Omental fat pad (tissue), 4 donors: ENCODE measurements around the gene LGR6. TPM values are rescaled to one million over a fixed set of nuclear protein-coding genes. Genes with fewer than 3 reads are reported as not detected.

Experiments used
- ATAC-seq: fragments of 150-250 bp; one replicate; pipeline ENCODE4 v1.9.1; 2016; ENCODE audit warnings: mild to moderate bottlenecking, moderate library complexity; ENCODE audit not compliant: low FRiP score
- DNase-seq: peaks from one replicate; pipeline ENCODE4 v3.0.0-alpha.2; 2019; ENCODE audit warnings: low spot score
- CTCF ChIP-seq, 3 donors: fragments of 450-650 bp; IDR thresholded peaks; one replicate each; pipeline ENCODE4 v1.5.1; 2016 to 2017; ENCODE audit warnings: antibody characterized with exemption in 3 of 3, mild to moderate bottlenecking in 3 of 3, moderate library complexity in 2 of 3
- total RNA-seq, 4 donors: library from RNA; depleted of rRNA; stranded (reverse); fragments of >200 nt; gene quantifications; one replicate each; pipeline ENCODE4 v1.1.0, GENCODE V29; 2016

LGR6 gene
- total RNA-seq, 4 donors from 2014 or later: 0.28 to 0.32 TPM; not detected in 2

- peak; percentile 41 for ATAC-seq
- TF ChIP-seq CTCF (IDR thresholded peaks at IDR 0.05): no peak
- no peak for DNase-seq
These were observed 171.7 kb downstream of the LGR6 start for GRCh38 chr1:202365092-202365815.

- DNase-seq: no peak
- no peak for TF ChIP-seq CTCF (IDR thresholded peaks at IDR 0.05)
- no peak for ATAC-seq
These were observed 173.7 kb downstream of the LGR6 start for GRCh38 chr1:202367271-202367670.

Other genes starting within 250 kb of the LGR6 start
- gene LMOD1, start 247.3 kb upstream of the LGR6 start, total RNA-seq: 100 to 1,000 TPM in 1 of 4 donors, 10 to 100 TPM in 3; 30.2 to 124 (median 35.8) TPM
- 10 to 100 TPM; 19.7 to 55.4 (median 38.4) TPM for gene TIMM17A, start 238.3 kb upstream of the LGR6 start, total RNA-seq
- gene RNPEP, start 211.2 kb upstream of the LGR6 start, total RNA-seq: 10 to 100 TPM; 37.2 to 77.6 (median 45.8) TPM
- 10 to 100 TPM in 1 of 4 donors, 1 to 10 TPM in 1, under 1 TPM in 2; 0.47 to 23.0 (median 1.8) TPM for gene ELF3, start 183.2 kb upstream of the LGR6 start, total RNA-seq
- gene GPR37L1, start 70.9 kb upstream of the LGR6 start, total RNA-seq: under 1 TPM in 1 of 4 donors, not detected in 3; 0.16 TPM
- gene ARL8A, start 49.1 kb upstream of the LGR6 start, total RNA-seq: 10 to 100 TPM; 31.1 to 61.8 (median 43.0) TPM
- 10 to 100 TPM in 1 of 4 donors, 1 to 10 TPM in 3; 2.9 to 14.4 (median 4.6) TPM for gene PTPN7, start 33.2 kb upstream of the LGR6 start, total RNA-seq
- 1 to 10 TPM; 2.3 to 5.2 (median 3.2) TPM for gene UBE2T, start 148.1 kb downstream of the LGR6 start, total RNA-seq
- gene PPP1R12B, start 154.9 kb downstream of the LGR6 start, total RNA-seq: 10 to 100 TPM; 44.5 to 92.1 (median 53.7) TPM